ENCODE data around the gene RNF182. TPM values are rescaled to one million over a fixed set of nuclear protein-coding genes. Genes with fewer than 3 reads are reported as not detected.

Gene RNF182
- total and polyA plus RNA-seq, 2 donors (not counting 1 experiment from before 2014, with no cell fraction given): 2.5 to 14.1 TPM

- Histone ChIP-seq H4K20me1 (ENCODE audit: control insufficient read depth, extremely low read depth, insufficient read depth, low read length) (no peaks in the 10 kb centered on the region), H3K4me2 (ENCODE audit: extremely low read depth, insufficient read depth, low read length) (no peak overlapping the region), H3K4me3 (replicated peaks in 1 of 4; ENCODE audit: control extremely low read depth in 1 of 4, insufficient read depth in 1 of 4, low read depth in 3 of 4, low read length in 4 of 4) (no peak overlapping the region), H3K9me3 (ENCODE audit: control insufficient read depth, insufficient read depth, low read depth, low read length) (no peaks in the 10 kb centered on the region), H3K36me3 (ENCODE audit: control insufficient read depth, insufficient read depth, low read length) (no peaks in the 10 kb centered on the region), H3K27me3 (ENCODE audit: control insufficient read depth, insufficient read depth, low read length) (peaks cover 13% of the 10 kb centered on the region), H3K27ac (ENCODE audit: insufficient read depth, low read length) (no peak overlapping the region), H3K79me2 (ENCODE audit: control insufficient read depth, insufficient read depth, low read length) (no peaks in the 10 kb centered on the region), H2AFZ (ENCODE audit: low read length) (no peak overlapping the region), H3K9ac (ENCODE audit: insufficient read depth, low read length) (no peak overlapping the region), H3K4me1 (ENCODE audit: control insufficient read depth, extremely low read depth, insufficient read depth, low read length) (no peaks in the 10 kb centered on the region)
- no peak for TF ChIP-seq CTCF (conservative IDR thresholded peaks at IDR 0.05 in 1 of 2, IDR thresholded peaks at IDR 0.05 in 1 of 2; ENCODE audit: low read depth in 1 of 2, low read length in 2 of 2)
- no peak for DNase-seq (ENCODE audit: low read depth in 2 of 2)
Measured at GRCh38 chr6:13902922-13903321, 21.8 kb upstream of the RNF182 start.

- Histone ChIP-seq H3K79me2 (ENCODE audit: control insufficient read depth, insufficient read depth, low read length) (no peaks in the 10 kb centered on the region), H2AFZ (ENCODE audit: low read length) (no peak overlapping the region), H3K27ac (ENCODE audit: insufficient read depth, low read length) (no peak overlapping the region), H3K9me3 (ENCODE audit: control insufficient read depth, insufficient read depth, low read depth, low read length) (no peaks in the 10 kb centered on the region), H3K27me3 (ENCODE audit: control insufficient read depth, insufficient read depth, low read length) (peaks cover 13% of the 10 kb centered on the region), H3K4me3 (replicated peaks in 1 of 4; ENCODE audit: control extremely low read depth in 1 of 4, insufficient read depth in 1 of 4, low read depth in 3 of 4, low read length in 4 of 4) (no peak overlapping the region), H3K9ac (ENCODE audit: insufficient read depth, low read length) (no peak overlapping the region), H4K20me1 (ENCODE audit: control insufficient read depth, extremely low read depth, insufficient read depth, low read length) (no peaks in the 10 kb centered on the region), H3K4me2 (ENCODE audit: extremely low read depth, insufficient read depth, low read length) (no peak overlapping the region), H3K36me3 (ENCODE audit: control insufficient read depth, insufficient read depth, low read length) (no peaks in the 10 kb centered on the region), H3K4me1 (ENCODE audit: control insufficient read depth, extremely low read depth, insufficient read depth, low read length) (no peaks in the 10 kb centered on the region)
- no peak for TF ChIP-seq CTCF (conservative IDR thresholded peaks at IDR 0.05 in 1 of 2, IDR thresholded peaks at IDR 0.05 in 1 of 2; ENCODE audit: low read depth in 1 of 2, low read length in 2 of 2)
- no peak for TF ChIP-seq EZH2 (IDR thresholded peaks at IDR 0.05; ENCODE audit: low read length, missing control alignments)
- DNase-seq (ENCODE audit: low read depth in 2 of 2): no peak
Measured at GRCh38 chr6:13903364-13903763, 21.4 kb upstream of the RNF182 start.

GRCh38 chr6:13907001-13907350 is 17.8 kb upstream of the RNF182 start:
- no peak for DNase-seq (ENCODE audit: low read depth in 2 of 2)

More at GRCh38 chr6:13907001-13907350, 17.8 kb upstream of the RNF182 start:
- H3K4me1 ChIP-seq (ENCODE audit: control insufficient read depth, extremely low read depth, insufficient read depth, low read length): no peaks in the 10 kb centered on the region
- H3K27ac ChIP-seq (ENCODE audit: insufficient read depth, low read length): no peak overlapping the region
- H3K27me3 ChIP-seq (ENCODE audit: control insufficient read depth, insufficient read depth, low read length): peaks cover 10% of the 10 kb centered on the region
- H3K9me3 ChIP-seq (ENCODE audit: control insufficient read depth, insufficient read depth, low read depth, low read length): no peaks in the 10 kb centered on the region
- TF ChIP-seq EZH2 (IDR thresholded peaks at IDR 0.05; ENCODE audit: low read length, missing control alignments) (no peak), CTCF (conservative IDR thresholded peaks at IDR 0.05 in 1 of 2, IDR thresholded peaks at IDR 0.05 in 1 of 2; ENCODE audit: low read depth in 1 of 2, low read length in 2 of 2) (no peak)
- H3K9ac ChIP-seq (ENCODE audit: insufficient read depth, low read length): no peak overlapping the region
- no peak overlapping the region for H2AFZ ChIP-seq (ENCODE audit: low read length)
- H3K4me2 ChIP-seq (ENCODE audit: extremely low read depth, insufficient read depth, low read length): no peak overlapping the region
- H4K20me1 ChIP-seq (ENCODE audit: control insufficient read depth, extremely low read depth, insufficient read depth, low read length): no peaks in the 10 kb centered on the region
- H3K79me2 ChIP-seq (ENCODE audit: control insufficient read depth, insufficient read depth, low read length): no peaks in the 10 kb centered on the region
- no peak overlapping the region for H3K4me3 ChIP-seq (replicated peaks in 1 of 4; ENCODE audit: control extremely low read depth in 1 of 4, insufficient read depth in 1 of 4, low read depth in 3 of 4, low read length in 4 of 4)
- no peaks in the 10 kb centered on the region for H3K36me3 ChIP-seq (ENCODE audit: control insufficient read depth, insufficient read depth, low read length)
